OCI-LY7 (cell line): Measurements from ENCODE around the gene LCP1.

Source experiments
- EZH2phosphoT487 ChIP-seq: fragments of 200-600 bp; sonication (generic); IDR thresholded peaks from 2 replicates; pipeline ENCODE4 v1.6.1; 2018; ENCODE audit warnings: low read depth, borderline replicate concordance, mild to moderate bottlenecking, mixed run types, antibody characterized with exemption, low read length, moderate library complexity, mixed read lengths
- TF ChIP-seq, protein P1 (sequence below): fragments of 200-600 bp; sonication (generic); conservative IDR thresholded peaks from 2 replicates; pipeline ENCODE4 v1.5.1; 2014; ENCODE audit warnings: mild to moderate bottlenecking, antibody characterized with exemption, low read length, moderate library complexity, mixed read lengths

DNA sequence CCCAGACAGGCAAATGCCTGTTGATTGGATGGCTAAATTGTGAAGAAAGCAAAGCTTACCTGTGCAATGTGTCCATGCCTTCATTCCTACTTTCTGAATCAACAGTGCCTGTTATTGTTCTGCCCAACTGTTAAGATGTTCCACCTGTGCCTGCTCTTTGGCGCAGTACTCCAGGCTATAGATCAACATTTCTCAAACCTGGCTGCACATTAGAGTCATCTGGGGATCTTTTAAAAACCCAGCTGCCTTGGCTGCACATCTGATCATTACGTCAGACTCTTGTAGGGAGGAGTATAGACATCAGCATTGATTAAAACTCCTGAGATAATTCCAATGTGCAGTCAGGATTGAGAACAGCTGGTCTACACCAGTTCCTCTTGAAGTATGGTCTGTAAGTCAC is 60.9 kb downstream of the LCP1 start:
- TF ChIP-seq, protein P1, sequence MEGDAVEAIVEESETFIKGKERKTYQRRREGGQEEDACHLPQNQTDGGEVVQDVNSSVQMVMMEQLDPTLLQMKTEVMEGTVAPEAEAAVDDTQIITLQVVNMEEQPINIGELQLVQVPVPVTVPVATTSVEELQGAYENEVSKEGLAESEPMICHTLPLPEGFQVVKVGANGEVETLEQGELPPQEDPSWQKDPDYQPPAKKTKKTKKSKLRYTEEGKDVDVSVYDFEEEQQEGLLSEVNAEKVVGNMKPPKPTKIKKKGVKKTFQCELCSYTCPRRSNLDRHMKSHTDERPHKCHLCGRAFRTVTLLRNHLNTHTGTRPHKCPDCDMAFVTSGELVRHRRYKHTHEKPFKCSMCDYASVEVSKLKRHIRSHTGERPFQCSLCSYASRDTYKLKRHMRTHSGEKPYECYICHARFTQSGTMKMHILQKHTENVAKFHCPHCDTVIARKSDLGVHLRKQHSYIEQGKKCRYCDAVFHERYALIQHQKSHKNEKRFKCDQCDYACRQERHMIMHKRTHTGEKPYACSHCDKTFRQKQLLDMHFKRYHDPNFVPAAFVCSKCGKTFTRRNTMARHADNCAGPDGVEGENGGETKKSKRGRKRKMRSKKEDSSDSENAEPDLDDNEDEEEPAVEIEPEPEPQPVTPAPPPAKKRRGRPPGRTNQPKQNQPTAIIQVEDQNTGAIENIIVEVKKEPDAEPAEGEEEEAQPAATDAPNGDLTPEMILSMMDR = no peak
- no peak for TF ChIP-seq EZH2phosphoT487
